ENCODE measurements around the gene TRMT61A.

DNA sequence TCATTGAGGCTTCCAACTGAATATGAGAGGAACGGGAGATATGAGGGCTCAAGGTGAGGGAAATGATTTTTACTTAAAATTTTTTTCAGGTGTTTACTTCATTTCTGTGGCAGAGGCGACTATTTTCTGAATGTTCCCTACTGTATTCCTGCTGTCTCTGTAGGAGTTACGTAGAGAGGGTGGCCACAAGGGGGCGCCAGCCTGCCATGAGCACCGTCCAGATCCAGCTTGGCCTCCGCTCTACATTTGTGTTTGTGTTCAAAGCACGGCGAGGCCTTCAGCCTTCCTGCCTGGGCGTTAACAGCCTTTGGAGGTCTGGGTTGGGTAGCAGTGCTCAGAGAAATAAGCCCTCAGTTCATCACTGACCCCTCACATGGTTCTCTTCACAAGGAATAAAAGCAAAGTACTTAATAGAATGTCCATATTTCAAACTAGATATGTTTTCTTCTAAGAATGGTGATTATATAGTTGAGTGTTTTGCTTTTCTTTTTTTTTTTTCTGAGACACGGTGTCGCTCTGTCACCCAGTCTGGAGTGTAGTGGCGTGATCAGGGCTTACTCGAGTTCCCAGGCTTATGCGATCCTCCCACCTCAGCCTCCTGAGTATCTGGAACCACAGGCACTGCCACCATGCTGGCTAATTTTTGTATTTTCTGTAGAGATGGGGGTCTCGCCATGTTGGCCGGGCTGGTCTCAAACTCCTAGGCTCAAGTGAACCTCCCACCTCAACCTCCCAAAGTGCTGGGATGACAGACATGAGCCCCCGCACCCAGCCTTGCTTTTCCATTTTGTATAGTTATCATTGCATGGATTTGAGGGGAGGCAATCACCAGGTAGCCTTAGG lies 28.6 kb upstream of the TRMT61A start:
- TF ChIP-seq POLR2AphosphoS5 (IDR thresholded peaks at IDR 0.05; ENCODE audit: low read depth, low read length) = no peak
- no peak for TF ChIP-seq POLR2A (IDR thresholded peaks at IDR 0.05; ENCODE audit: low read depth, low read length)
